ENCODE data around the gene PTPRZ1.

- no peak for TF ChIP-seq CTCF (IDR thresholded peaks at IDR 0.05; ENCODE audit: insufficient read depth, low read length, poor library complexity, severe bottlenecking)
- TF ChIP-seq EZH2phosphoT487 (conservative IDR thresholded peaks at IDR 0.05; ENCODE audit: low read length): no peak
Observed at GRCh38 chr7:122072272-122072671, 199.3 kb downstream of the PTPRZ1 start.

All from SU-DHL-6 (cell line).